ENCODE results near the gene UPK2.

The UPK2 gene

GRCh38 chr11:118917481-118918127, 38.5 kb upstream of the UPK2 start:
- H3K79me2 ChIP-seq (ENCODE audit: insufficient read depth, low read length) = peaks cover 76% of the 10 kb centered on the region
- no peak overlapping the region for H3K4me3 ChIP-seq (ENCODE audit: low read length, poor library complexity, severe bottlenecking)
- peaks cover 93% of the 10 kb centered on the region for H3K4me1 ChIP-seq (ENCODE audit: insufficient read depth, low read length, poor library complexity, severe bottlenecking)
- H3K9ac ChIP-seq (ENCODE audit: low read depth, low read length, poor library complexity, severe bottlenecking) = peak overlapping the region; percentile 66
- no peaks in the 10 kb centered on the region for H3K36me3 ChIP-seq (ENCODE audit: insufficient read depth, low read length)
- H3K27me3 ChIP-seq (ENCODE audit: insufficient read depth, low read length, poor library complexity, severe bottlenecking) = no peaks in the 10 kb centered on the region
- no peaks in the 10 kb centered on the region for H3K9me3 ChIP-seq (ENCODE audit: insufficient read depth, low read depth, low read length)
- peak overlapping the region; percentile 31 for H3K4me2 ChIP-seq (ENCODE audit: low read depth, low read length, poor library complexity, severe bottlenecking)
- H4K20me1 ChIP-seq (ENCODE audit: insufficient read depth, low read length, poor library complexity, severe bottlenecking) = peaks cover 3% of the 10 kb centered on the region
- H3F3A ChIP-seq (ENCODE audit: low read depth) = 0 out of 2 replicates have a peak, but pooled peaks cover 4% of the 10 kb centered on the region
- H3K9me2 ChIP-seq (replicated peaks; ENCODE audit: low read depth, low read length) = no peaks in the 10 kb centered on the region
- TF ChIP-seq, protein P1, sequence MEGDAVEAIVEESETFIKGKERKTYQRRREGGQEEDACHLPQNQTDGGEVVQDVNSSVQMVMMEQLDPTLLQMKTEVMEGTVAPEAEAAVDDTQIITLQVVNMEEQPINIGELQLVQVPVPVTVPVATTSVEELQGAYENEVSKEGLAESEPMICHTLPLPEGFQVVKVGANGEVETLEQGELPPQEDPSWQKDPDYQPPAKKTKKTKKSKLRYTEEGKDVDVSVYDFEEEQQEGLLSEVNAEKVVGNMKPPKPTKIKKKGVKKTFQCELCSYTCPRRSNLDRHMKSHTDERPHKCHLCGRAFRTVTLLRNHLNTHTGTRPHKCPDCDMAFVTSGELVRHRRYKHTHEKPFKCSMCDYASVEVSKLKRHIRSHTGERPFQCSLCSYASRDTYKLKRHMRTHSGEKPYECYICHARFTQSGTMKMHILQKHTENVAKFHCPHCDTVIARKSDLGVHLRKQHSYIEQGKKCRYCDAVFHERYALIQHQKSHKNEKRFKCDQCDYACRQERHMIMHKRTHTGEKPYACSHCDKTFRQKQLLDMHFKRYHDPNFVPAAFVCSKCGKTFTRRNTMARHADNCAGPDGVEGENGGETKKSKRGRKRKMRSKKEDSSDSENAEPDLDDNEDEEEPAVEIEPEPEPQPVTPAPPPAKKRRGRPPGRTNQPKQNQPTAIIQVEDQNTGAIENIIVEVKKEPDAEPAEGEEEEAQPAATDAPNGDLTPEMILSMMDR (conservative IDR thresholded peaks at IDR 0.05; ENCODE audit: low read length) = no peak
- TF ChIP-seq EZH2phosphoT487 (IDR thresholded peaks at IDR 0.05; ENCODE audit: borderline replicate concordance) = no peak
- H2AFZ ChIP-seq (ENCODE audit: low read length) = no peak overlapping the region

- peak overlapping the region; percentile 63 for H3K4me3 ChIP-seq (ENCODE audit: low read length, poor library complexity, severe bottlenecking)
- H2AFZ ChIP-seq (ENCODE audit: low read length) = no peak overlapping the region
- H3F3A ChIP-seq (ENCODE audit: low read depth) = 0 out of 2 replicates have a peak, but pooled peaks cover 4% of the 10 kb centered on the region
Measured at GRCh38 chr11:118918128-118918685, 37.9 kb upstream of the UPK2 start.

GRCh38 chr11:118918686-118919280, 37.3 kb upstream of the UPK2 start:
- H3F3A ChIP-seq (ENCODE audit: low read depth) = 0 out of 2 replicates have a peak, but pooled peaks cover 4% of the 10 kb centered on the region

More at GRCh38 chr11:118918128-118918685, 37.9 kb upstream of the UPK2 start:
- Histone ChIP-seq H4K20me1 (ENCODE audit: insufficient read depth, low read length, poor library complexity, severe bottlenecking) (peaks cover 6% of the 10 kb centered on the region), H3K4me2 (ENCODE audit: low read depth, low read length, poor library complexity, severe bottlenecking) (peak overlapping the region; percentile 77), H3K9ac (ENCODE audit: low read depth, low read length, poor library complexity, severe bottlenecking) (peak overlapping the region; percentile 66), H3K79me2 (ENCODE audit: insufficient read depth, low read length) (peaks cover 82% of the 10 kb centered on the region), H3K9me2 (replicated peaks; ENCODE audit: low read depth, low read length) (no peaks in the 10 kb centered on the region), H3K9me3 (ENCODE audit: insufficient read depth, low read depth, low read length) (no peaks in the 10 kb centered on the region), H3K36me3 (ENCODE audit: insufficient read depth, low read length) (no peaks in the 10 kb centered on the region), H3K27me3 (ENCODE audit: insufficient read depth, low read length, poor library complexity, severe bottlenecking) (no peaks in the 10 kb centered on the region), H3K4me1 (ENCODE audit: insufficient read depth, low read length, poor library complexity, severe bottlenecking) (peaks cover 93% of the 10 kb centered on the region)
- TF ChIP-seq, protein P1 (conservative IDR thresholded peaks at IDR 0.05; ENCODE audit: low read length) = no peak
- no peak for TF ChIP-seq EZH2phosphoT487 (IDR thresholded peaks at IDR 0.05; ENCODE audit: borderline replicate concordance)

More at GRCh38 chr11:118918686-118919280, 37.3 kb upstream of the UPK2 start:
- H2AFZ ChIP-seq (ENCODE audit: low read length) = no peak overlapping the region
- peak overlapping the region; percentile 64 for H3K4me3 ChIP-seq (ENCODE audit: low read length, poor library complexity, severe bottlenecking)
- H3K36me3 ChIP-seq (ENCODE audit: insufficient read depth, low read length) = no peaks in the 10 kb centered on the region
- TF ChIP-seq, protein P1 (conservative IDR thresholded peaks at IDR 0.05; ENCODE audit: low read length) = no peak
- no peak for TF ChIP-seq EZH2phosphoT487 (IDR thresholded peaks at IDR 0.05; ENCODE audit: borderline replicate concordance)
- peaks cover 95% of the 10 kb centered on the region for H3K4me1 ChIP-seq (ENCODE audit: insufficient read depth, low read length, poor library complexity, severe bottlenecking)
- H3K4me2 ChIP-seq (ENCODE audit: low read depth, low read length, poor library complexity, severe bottlenecking) = peak overlapping the region; percentile 78
- no peaks in the 10 kb centered on the region for H3K9me3 ChIP-seq (ENCODE audit: insufficient read depth, low read depth, low read length)
- no peaks in the 10 kb centered on the region for H3K27me3 ChIP-seq (ENCODE audit: insufficient read depth, low read length, poor library complexity, severe bottlenecking)
- H3K9ac ChIP-seq (ENCODE audit: low read depth, low read length, poor library complexity, severe bottlenecking) = peak overlapping the region; percentile 66
- peaks cover 88% of the 10 kb centered on the region for H3K79me2 ChIP-seq (ENCODE audit: insufficient read depth, low read length)
- H3K9me2 ChIP-seq (replicated peaks; ENCODE audit: low read depth, low read length) = no peaks in the 10 kb centered on the region
- H4K20me1 ChIP-seq (ENCODE audit: insufficient read depth, low read length, poor library complexity, severe bottlenecking) = peaks cover 10% of the 10 kb centered on the region

All from Loucy (cell line).